G401 (cell line): ENCODE data around the gene CHD2. TPM values are rescaled to one million over a fixed set of nuclear protein-coding genes. Genes with fewer than 3 reads are reported as not detected.

Experiments used
- DNase-seq: peaks from one replicate; pipeline ENCODE4 v3.0.0-alpha.2; 2015; ENCODE audit warnings: low spot score
- in situ Hi-C: cut with HindIII; loops from 2 replicates; pipeline ENCODE4 v1.10.0; 2016; ENCODE audit warnings: low sequenced_read_pairs, mixed read lengths
- total RNA-seq: library from RNA; depleted of rRNA; stranded (reverse); fragments of >200 nt; shearing (Covaris generic); gene quantifications from 2 replicates; pipeline ENCODE4 v1.2.3, GENCODE V29; 2014

Gene CHD2
- total RNA-seq, 1 experiment from 2014 or later = 38.9 TPM

GRCh38 chr15:92984161-92984560 is 84.0 kb downstream of the CHD2 start:
- in situ Hi-C loops = no loop called here
- no peak for DNase-seq

- in situ Hi-C loops = no loop called here
- no peak for DNase-seq
Observed at GRCh38 chr15:92989470-92989869, 89.3 kb downstream of the CHD2 start.

- in situ Hi-C loops = no loop called here
- no peak for DNase-seq
Observed at GRCh38 chr15:92990031-92990430, 89.9 kb downstream of the CHD2 start.

GRCh38 chr15:92992720-92993119 is 92.6 kb downstream of the CHD2 start:
- peak; percentile 20 for DNase-seq
- in situ Hi-C loops = no loop called here

- peak; percentile 78 for DNase-seq
- in situ Hi-C loops = no loop called here
Observed at GRCh38 chr15:92997821-92998220, 97.7 kb downstream of the CHD2 start.

GRCh38 chr15:93001156-93001555 is 101.0 kb downstream of the CHD2 start:
- DNase-seq = no peak
- in situ Hi-C loops = no loop called here

GRCh38 chr15:93001881-93002280 is 101.8 kb downstream of the CHD2 start:
- in situ Hi-C loops = no loop called here
- DNase-seq = no peak

GRCh38 chr15:93005133-93005532 is 105.0 kb downstream of the CHD2 start:
- DNase-seq = no peak
- in situ Hi-C loops = no loop called here

- in situ Hi-C loops = no loop called here
- no peak for DNase-seq
Observed at GRCh38 chr15:93007994-93008393, 107.9 kb downstream of the CHD2 start.

- DNase-seq = no peak
- in situ Hi-C loops = no loop called here
Observed at GRCh38 chr15:93012786-93013185, 112.7 kb downstream of the CHD2 start.

- no peak for DNase-seq
- in situ Hi-C loops = no loop called here
Observed at GRCh38 chr15:93017526-93017925, 117.4 kb downstream of the CHD2 start.

- DNase-seq = peak; percentile 69
- in situ Hi-C loops = no loop called here
Observed at GRCh38 chr15:93018574-93018973, 118.5 kb downstream of the CHD2 start.

GRCh38 chr15:93019090-93019489 is 119.0 kb downstream of the CHD2 start:
- no peak for DNase-seq
- in situ Hi-C loops = no loop called here

GRCh38 chr15:93019971-93020370 is 119.8 kb downstream of the CHD2 start:
- in situ Hi-C loops = no loop called here

GRCh38 chr15:93020976-93021772 is 121.0 kb downstream of the CHD2 start:
- in situ Hi-C loops = no loop called here
- DNase-seq = no peak

More at GRCh38 chr15:93019971-93020370, 119.8 kb downstream of the CHD2 start:
- DNase-seq = no peak

GRCh38 chr15:93024293-93024692 is 124.2 kb downstream of the CHD2 start:
- in situ Hi-C loops = no loop called here
- DNase-seq = no peak

- in situ Hi-C loops = no loop called here
- DNase-seq = no peak
Observed at GRCh38 chr15:93024716-93025624, 124.8 kb downstream of the CHD2 start.

GRCh38 chr15:93025625-93025982 is 125.5 kb downstream of the CHD2 start:
- in situ Hi-C loops = no loop called here
- no peak for DNase-seq

GRCh38 chr15:93026380-93026817 is 126.3 kb downstream of the CHD2 start:
- in situ Hi-C loops = no loop called here
- DNase-seq = no peak

GRCh38 chr15:93027413-93027812 is 127.3 kb downstream of the CHD2 start:
- in situ Hi-C loops = no loop called here
- no peak for DNase-seq
